Endothelial cell of umbilical vein (primary cell): ENCODE data around the gene PDLIM5.

ENCODE experiments used
- EZH2 ChIP-seq: IDR thresholded peaks from 2 replicates; pipeline ENCODE4 v1.6.1; 2012; ENCODE audit warnings: borderline replicate concordance, low read depth, mild to moderate bottlenecking, moderate library complexity, low read length, inconsistent platforms; ENCODE audit not compliant: severe bottlenecking
- GATA2 ChIP-seq: IDR thresholded peaks from 2 replicates; pipeline ENCODE4 v1.7.0; 2011; ENCODE audit warnings: low read depth, mild to moderate bottlenecking, moderate library complexity, mixed read lengths, low read length; ENCODE audit not compliant: insufficient read length, insufficient read depth
- MYC ChIP-seq: IDR thresholded peaks from one replicate; pipeline ENCODE4 v1.6.1; 2011; ENCODE audit warnings: mild to moderate bottlenecking, low read depth, low read length
- POLR2A ChIP-seq: IDR thresholded peaks from 2 replicates; pipeline ENCODE4 v1.6.1; 2012; ENCODE audit warnings: low read depth, mild to moderate bottlenecking, control low read depth, low read length
- POLR2AphosphoS5 ChIP-seq: IDR thresholded peaks from 2 replicates; pipeline ENCODE4 v1.6.1; 2012; ENCODE audit warnings: low read depth, mild to moderate bottlenecking, control low read depth, low read length, moderate library complexity; ENCODE audit not compliant: insufficient read depth
- TF ChIP-seq, protein P1 (sequence below), 2 donors: IDR thresholded peaks; 1 replicate in 1 of 2; 2 replicates in 1 of 2; pipeline ENCODE4 v1.5.1; 2011; ENCODE audit warnings: low read length in 2 of 2, mild to moderate bottlenecking in 2 of 2, moderate library complexity in 2 of 2, control low read depth in 1 of 2, inconsistent platforms in 1 of 2, low read depth in 1 of 2; ENCODE audit not compliant: insufficient read depth in 1 of 2; ENCODE audit errors: extremely low read depth in 1 of 2

GRCh38 chr4:94639298-94639697 is 187.6 kb downstream of the PDLIM5 start:
- TF ChIP-seq POLR2A (no peak), MYC (no peak), EZH2 (no peak), POLR2AphosphoS5 (no peak), GATA2 (no peak)
- TF ChIP-seq, protein P1, sequence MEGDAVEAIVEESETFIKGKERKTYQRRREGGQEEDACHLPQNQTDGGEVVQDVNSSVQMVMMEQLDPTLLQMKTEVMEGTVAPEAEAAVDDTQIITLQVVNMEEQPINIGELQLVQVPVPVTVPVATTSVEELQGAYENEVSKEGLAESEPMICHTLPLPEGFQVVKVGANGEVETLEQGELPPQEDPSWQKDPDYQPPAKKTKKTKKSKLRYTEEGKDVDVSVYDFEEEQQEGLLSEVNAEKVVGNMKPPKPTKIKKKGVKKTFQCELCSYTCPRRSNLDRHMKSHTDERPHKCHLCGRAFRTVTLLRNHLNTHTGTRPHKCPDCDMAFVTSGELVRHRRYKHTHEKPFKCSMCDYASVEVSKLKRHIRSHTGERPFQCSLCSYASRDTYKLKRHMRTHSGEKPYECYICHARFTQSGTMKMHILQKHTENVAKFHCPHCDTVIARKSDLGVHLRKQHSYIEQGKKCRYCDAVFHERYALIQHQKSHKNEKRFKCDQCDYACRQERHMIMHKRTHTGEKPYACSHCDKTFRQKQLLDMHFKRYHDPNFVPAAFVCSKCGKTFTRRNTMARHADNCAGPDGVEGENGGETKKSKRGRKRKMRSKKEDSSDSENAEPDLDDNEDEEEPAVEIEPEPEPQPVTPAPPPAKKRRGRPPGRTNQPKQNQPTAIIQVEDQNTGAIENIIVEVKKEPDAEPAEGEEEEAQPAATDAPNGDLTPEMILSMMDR (IDR thresholded peaks at IDR 0.05; ENCODE audit: extremely low read depth in 1 of 2, insufficient read depth in 1 of 2, low read depth in 1 of 2, low read length in 2 of 2): no peak
